Measurements from ENCODE around the gene S100A6.

S100A6 gene

GRCh38 chr1:153503766-153504165 is 32.0 kb downstream of the S100A6 start:
- no peak overlapping the region for H3K4me3 ChIP-seq (ENCODE audit: low read depth, low read length)
- in situ Hi-C loops (cut with HindIII; ENCODE audit: low sequenced_read_pairs), result no loop called here
- TF ChIP-seq, protein P1, sequence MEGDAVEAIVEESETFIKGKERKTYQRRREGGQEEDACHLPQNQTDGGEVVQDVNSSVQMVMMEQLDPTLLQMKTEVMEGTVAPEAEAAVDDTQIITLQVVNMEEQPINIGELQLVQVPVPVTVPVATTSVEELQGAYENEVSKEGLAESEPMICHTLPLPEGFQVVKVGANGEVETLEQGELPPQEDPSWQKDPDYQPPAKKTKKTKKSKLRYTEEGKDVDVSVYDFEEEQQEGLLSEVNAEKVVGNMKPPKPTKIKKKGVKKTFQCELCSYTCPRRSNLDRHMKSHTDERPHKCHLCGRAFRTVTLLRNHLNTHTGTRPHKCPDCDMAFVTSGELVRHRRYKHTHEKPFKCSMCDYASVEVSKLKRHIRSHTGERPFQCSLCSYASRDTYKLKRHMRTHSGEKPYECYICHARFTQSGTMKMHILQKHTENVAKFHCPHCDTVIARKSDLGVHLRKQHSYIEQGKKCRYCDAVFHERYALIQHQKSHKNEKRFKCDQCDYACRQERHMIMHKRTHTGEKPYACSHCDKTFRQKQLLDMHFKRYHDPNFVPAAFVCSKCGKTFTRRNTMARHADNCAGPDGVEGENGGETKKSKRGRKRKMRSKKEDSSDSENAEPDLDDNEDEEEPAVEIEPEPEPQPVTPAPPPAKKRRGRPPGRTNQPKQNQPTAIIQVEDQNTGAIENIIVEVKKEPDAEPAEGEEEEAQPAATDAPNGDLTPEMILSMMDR (IDR thresholded peaks at IDR 0.05; ENCODE audit: low read depth, low read length), result no peak
- DNase-seq (ENCODE audit: low read depth, low spot score), result no peak

DNA sequence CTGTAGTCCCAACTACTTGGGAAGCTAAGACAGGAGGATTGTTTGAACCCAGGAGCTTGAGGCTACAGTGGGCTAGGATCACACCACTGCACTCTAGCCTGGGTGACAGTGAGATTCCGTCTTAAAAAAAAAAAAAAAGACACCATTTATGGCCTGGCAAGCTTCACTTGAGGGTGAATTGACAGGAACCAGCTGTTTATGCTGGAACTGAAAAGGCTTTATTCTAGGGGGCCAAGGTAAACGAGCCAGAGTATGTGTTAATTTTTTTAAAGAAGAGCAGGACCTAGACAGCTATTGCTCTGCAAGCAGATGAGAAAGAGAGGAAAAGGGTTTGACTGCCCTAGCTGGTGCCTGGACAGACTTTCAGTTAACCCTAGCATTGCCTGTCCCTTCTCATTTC is 37.0 kb downstream of the S100A6 start:
- H3K4me3 ChIP-seq (ENCODE audit: low read depth, low read length), result no peak overlapping the region
- in situ Hi-C loops (cut with HindIII; ENCODE audit: low sequenced_read_pairs), result loop anchor here (10.0 kb wide), 1 partner anchor 144 kb away; the partner anchor contains the start of gene S100A9
- TF ChIP-seq, protein P1 (IDR thresholded peaks at IDR 0.05; ENCODE audit: low read depth, low read length), result no peak
- no peak for DNase-seq (ENCODE audit: low read depth, low spot score)

DNA sequence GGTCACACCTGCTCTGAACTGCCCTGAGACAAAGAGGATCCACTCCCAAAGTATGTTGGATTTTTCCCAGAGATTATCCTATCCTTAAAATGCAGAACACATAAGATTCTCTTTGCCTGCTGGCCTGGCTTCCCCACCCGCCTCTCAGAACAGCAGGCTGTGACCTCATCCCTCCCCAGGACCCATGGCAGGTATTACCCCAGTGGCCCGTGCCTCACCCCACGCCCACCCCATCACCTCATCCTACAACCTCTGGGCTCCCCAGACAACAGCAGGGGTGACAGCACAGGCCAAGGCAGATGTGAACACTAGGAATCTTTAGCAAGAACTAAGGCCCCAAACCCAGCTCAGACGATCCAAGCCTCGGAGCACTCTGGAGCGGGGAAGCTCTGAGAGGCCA is 40.3 kb downstream of the S100A6 start:
- H3K4me3 ChIP-seq (ENCODE audit: low read depth, low read length), result no peak overlapping the region
- TF ChIP-seq, protein P1 (IDR thresholded peaks at IDR 0.05; ENCODE audit: low read depth, low read length), result no peak
- no peak for DNase-seq (ENCODE audit: low read depth, low spot score)
- in situ Hi-C loops (cut with HindIII; ENCODE audit: low sequenced_read_pairs), result loop anchor here (10.0 kb wide), 1 partner anchor 141 kb away; the partner anchor contains the start of gene S100A9

- DNase-seq (ENCODE audit: low read depth, low spot score), result peak; percentile 59
- in situ Hi-C loops (cut with HindIII; ENCODE audit: low sequenced_read_pairs), result loop anchor here (10.0 kb wide), 1 partner anchor 140 kb away; the partner anchor contains the start of gene S100A9
- TF ChIP-seq, protein P1 (IDR thresholded peaks at IDR 0.05; ENCODE audit: low read depth, low read length), result peak; percentile 95
- H3K4me3 ChIP-seq (ENCODE audit: low read depth, low read length), result no peak overlapping the region
These were observed 40.7 kb downstream of the S100A6 start for GRCh38 chr1:153494976-153495535.

DNA sequence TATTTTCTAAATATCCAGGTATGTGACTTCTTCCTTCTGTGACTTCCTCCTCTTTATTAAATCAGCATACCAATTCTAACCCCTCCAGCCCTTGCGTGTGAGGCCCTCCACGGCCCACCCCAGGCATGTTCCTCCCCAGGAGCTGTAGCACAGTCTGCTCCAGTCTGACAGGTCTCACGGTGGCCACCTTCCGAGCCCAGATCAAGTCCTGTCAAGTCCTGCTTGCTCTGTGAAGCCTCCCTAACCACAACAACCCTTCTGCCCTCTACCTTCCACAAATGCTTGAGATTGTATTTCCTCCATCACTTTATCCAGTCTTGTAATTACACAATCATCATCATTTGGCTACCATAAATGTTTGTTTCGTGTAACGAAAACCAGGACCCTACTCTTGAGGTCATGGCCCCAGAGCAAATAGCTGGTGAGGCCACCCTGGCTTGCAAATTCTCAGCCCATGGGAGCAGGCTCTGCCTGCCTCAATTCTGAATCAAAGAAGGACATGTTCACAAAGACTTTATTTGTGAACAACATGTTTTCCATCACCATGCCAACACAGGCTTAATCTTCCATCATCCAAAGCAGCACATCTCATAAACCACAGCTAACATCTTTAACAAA is 42.3 kb downstream of the S100A6 start:
- DNase-seq (ENCODE audit: low read depth, low spot score), result no peak
- TF ChIP-seq, protein P1 (IDR thresholded peaks at IDR 0.05; ENCODE audit: low read depth, low read length), result no peak
- no peak overlapping the region for H3K4me3 ChIP-seq (ENCODE audit: low read depth, low read length)
- in situ Hi-C loops (cut with HindIII; ENCODE audit: low sequenced_read_pairs), result loop anchor here (10.0 kb wide), 1 partner anchor 139 kb away; the partner anchor contains the start of gene S100A9

DNA sequence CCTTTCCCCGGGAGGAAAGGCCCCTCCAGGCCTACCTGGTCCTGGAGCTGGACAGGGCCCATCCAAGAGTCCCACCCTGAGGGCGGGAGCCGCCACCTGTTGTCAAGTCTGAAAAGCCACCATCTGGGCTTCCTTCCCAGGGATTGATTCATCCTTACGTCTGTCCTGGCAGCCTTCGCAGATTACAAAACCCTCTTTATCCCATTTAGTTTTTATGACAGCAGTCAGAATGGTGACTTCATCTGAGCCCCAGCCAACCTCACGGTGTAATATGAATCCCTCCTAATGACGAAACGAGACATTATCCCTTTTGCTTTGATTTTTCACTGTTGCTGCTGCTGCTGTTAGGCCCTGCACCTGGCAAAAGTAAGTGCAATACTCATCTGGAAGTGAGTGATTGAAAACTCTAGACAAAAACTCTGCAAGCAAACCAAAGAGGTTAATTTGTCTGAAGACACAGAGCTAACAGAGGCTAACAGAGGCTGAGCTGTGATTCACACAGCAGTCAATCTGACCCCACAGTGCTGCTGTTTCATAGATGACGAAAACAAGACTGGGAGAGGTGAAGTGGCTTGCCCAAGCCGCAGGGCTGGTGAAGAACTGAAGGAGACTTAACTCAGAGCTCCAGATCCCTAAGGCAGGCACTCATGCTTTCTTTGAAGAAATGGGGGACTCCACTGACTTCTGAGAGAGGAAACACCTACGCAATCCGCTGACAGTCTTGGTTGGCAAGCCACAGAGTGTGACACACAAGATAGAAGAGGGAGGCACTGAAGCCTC is 45.3 kb downstream of the S100A6 start:
- in situ Hi-C loops (cut with HindIII; ENCODE audit: low sequenced_read_pairs), result loop anchor here (10.0 kb wide), 1 partner anchor 136 kb away; the partner anchor contains the start of gene S100A9
- DNase-seq (ENCODE audit: low read depth, low spot score), result peak; percentile 94
- no peak overlapping the region for H3K4me3 ChIP-seq (ENCODE audit: low read depth, low read length)
- TF ChIP-seq, protein P1 (IDR thresholded peaks at IDR 0.05; ENCODE audit: low read depth, low read length), result no peak

Data from astrocyte of the spinal cord (primary cell).